MM.1S (cell line): ENCODE data around the gene CTTN.

Experiments used
- DNase-seq: peaks from one replicate; pipeline ENCODE4 v3.0.0-alpha.2; 2015
- H2AFZ ChIP-seq: fragments of 300-600 bp; sonication (generic); 2 replicates; pipeline ENCODE4 v1.6.0; 2016; ENCODE audit warnings: antibody characterized with exemption, low read length
- H3F3A ChIP-seq: fragments of 300-600 bp; sonication (generic); 2 replicates; pipeline ENCODE4 v1.6.1; 2016; ENCODE audit warnings: mild to moderate bottlenecking, antibody characterized with exemption, low read length, moderate library complexity, mixed read lengths; ENCODE audit not compliant: insufficient read depth
- H3K27ac ChIP-seq: fragments of 300-600 bp; sonication (generic); 2 replicates; pipeline ENCODE4 v1.5.1; 2016; ENCODE audit warnings: mild to moderate bottlenecking, low read length
- H3K27me3 ChIP-seq: fragments of 300-600 bp; sonication (generic); replicated peaks from 2 replicates; pipeline ENCODE4 v1.6.0; 2016; ENCODE audit warnings: low read length; ENCODE audit not compliant: insufficient read depth
- H3K36me3 ChIP-seq: fragments of 300-600 bp; sonication (generic); replicated peaks from 2 replicates; pipeline ENCODE4 v1.6.1; 2016; ENCODE audit warnings: mild to moderate bottlenecking, low read length, mixed read lengths; ENCODE audit not compliant: insufficient read depth
- H3K4me1 ChIP-seq: fragments of 300-600 bp; sonication (generic); 2 replicates; pipeline ENCODE4 v1.6.1; 2016; ENCODE audit warnings: low read length, mixed read lengths
- H3K4me2 ChIP-seq: fragments of 300-600 bp; sonication (generic); 2 replicates; pipeline ENCODE4 v1.6.0; 2016; ENCODE audit warnings: low read depth, low read length
- H3K4me3 ChIP-seq: fragments of 300-600 bp; sonication (generic); 2 replicates; pipeline ENCODE4 v1.5.1; 2016; ENCODE audit warnings: low read length, mixed read lengths
- H3K79me2 ChIP-seq: fragments of 300-600 bp; sonication (generic); 2 replicates; pipeline ENCODE4 v1.6.1; 2016; ENCODE audit warnings: mixed run types, low read length, mixed read lengths
- H3K9ac ChIP-seq: fragments of 300-600 bp; sonication (generic); 2 replicates; pipeline ENCODE4 v1.6.1; 2016; ENCODE audit warnings: low read length, mixed read lengths
- H3K9me2 ChIP-seq: fragments of 300-600 bp; sonication (generic); replicated peaks from 2 replicates; pipeline ENCODE4 v1.6.1; 2016; ENCODE audit warnings: mild to moderate bottlenecking, low read length, mixed read lengths; ENCODE audit not compliant: insufficient read depth
- H3K9me3 ChIP-seq: fragments of 300-600 bp; sonication (generic); replicated peaks from 2 replicates; pipeline ENCODE4 v1.6.1; 2016; ENCODE audit warnings: mild to moderate bottlenecking, low read length, mixed read lengths; ENCODE audit not compliant: insufficient read depth
- H4K20me1 ChIP-seq: fragments of 300-600 bp; sonication (generic); 2 replicates; pipeline ENCODE4 v1.6.1; 2016; ENCODE audit warnings: mild to moderate bottlenecking, low read length, moderate library complexity, mixed read lengths; ENCODE audit not compliant: insufficient read depth
- EZH2 ChIP-seq: fragments of 300-600 bp; sonication (generic); optimal IDR thresholded peaks from 2 replicates; pipeline ENCODE3; 2017; ENCODE audit warnings: low read depth, mild to moderate bottlenecking, antibody characterized with exemption, low read length, mixed read lengths
- EZH2phosphoT487 ChIP-seq: fragments of 300-600 bp; sonication (generic); IDR thresholded peaks from 2 replicates; pipeline ENCODE4 v1.6.1; 2018; ENCODE audit warnings: antibody characterized with exemption, low read length
- TF ChIP-seq, protein P1 (sequence below): fragments of 300-600 bp; sonication (generic); IDR thresholded peaks from 2 replicates; pipeline ENCODE4 v1.5.1; 2016; ENCODE audit warnings: antibody characterized with exemption, low read length, mixed read lengths

Gene CTTN

DNA sequence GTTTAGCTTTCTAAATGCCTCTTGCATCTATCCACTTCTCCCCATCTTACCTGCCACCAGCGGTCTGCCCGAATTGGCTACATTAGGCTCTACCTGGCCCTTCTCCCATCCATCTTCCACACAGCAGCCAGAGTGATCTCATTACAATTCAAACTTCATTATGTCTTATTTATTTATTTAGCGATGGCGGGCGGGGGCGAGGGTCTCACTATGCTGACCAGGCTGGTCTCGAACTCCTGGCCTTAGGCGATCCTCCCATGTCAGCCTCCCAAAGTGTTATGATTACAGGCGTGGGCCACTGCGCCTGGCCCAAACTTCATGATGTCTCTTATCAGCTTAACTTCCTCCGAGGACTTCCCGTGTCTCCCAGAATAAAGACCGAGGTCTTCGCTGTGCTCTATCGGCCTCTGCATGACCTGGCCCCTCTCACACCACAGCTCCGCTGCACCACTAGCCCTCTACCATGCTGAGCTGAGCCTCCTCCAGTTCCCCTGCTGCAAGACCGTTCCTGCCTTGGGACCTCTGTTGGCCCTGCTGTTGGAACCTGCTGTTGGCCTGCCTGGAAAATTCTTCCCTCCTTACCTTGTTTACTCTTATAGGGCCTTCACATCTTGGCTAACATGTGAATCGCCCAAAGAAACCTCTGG, 870 bp upstream of the CTTN start:
- peaks cover 8% of the 10 kb centered on the region for H3K4me1 ChIP-seq
- peak overlapping the region; percentile 64 for H3K4me3 ChIP-seq
- no peaks in the 10 kb centered on the region for H3F3A ChIP-seq
- H3K4me2 ChIP-seq, result peak overlapping the region; percentile 97
- H3K9ac ChIP-seq, result no peak overlapping the region
- TF ChIP-seq, protein P1, sequence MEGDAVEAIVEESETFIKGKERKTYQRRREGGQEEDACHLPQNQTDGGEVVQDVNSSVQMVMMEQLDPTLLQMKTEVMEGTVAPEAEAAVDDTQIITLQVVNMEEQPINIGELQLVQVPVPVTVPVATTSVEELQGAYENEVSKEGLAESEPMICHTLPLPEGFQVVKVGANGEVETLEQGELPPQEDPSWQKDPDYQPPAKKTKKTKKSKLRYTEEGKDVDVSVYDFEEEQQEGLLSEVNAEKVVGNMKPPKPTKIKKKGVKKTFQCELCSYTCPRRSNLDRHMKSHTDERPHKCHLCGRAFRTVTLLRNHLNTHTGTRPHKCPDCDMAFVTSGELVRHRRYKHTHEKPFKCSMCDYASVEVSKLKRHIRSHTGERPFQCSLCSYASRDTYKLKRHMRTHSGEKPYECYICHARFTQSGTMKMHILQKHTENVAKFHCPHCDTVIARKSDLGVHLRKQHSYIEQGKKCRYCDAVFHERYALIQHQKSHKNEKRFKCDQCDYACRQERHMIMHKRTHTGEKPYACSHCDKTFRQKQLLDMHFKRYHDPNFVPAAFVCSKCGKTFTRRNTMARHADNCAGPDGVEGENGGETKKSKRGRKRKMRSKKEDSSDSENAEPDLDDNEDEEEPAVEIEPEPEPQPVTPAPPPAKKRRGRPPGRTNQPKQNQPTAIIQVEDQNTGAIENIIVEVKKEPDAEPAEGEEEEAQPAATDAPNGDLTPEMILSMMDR, result no peak
- no peak for TF ChIP-seq EZH2
- no peaks in the 10 kb centered on the region for H3K36me3 ChIP-seq
- no peaks in the 10 kb centered on the region for H3K9me2 ChIP-seq
- peaks cover 92% of the 10 kb centered on the region for H3K27me3 ChIP-seq
- H3K9me3 ChIP-seq, result no peaks in the 10 kb centered on the region
- peak overlapping the region; percentile 66; the same call in 1 of the 2 replicates for H2AFZ ChIP-seq
- no peaks in the 10 kb centered on the region for H3K79me2 ChIP-seq
- no peaks in the 10 kb centered on the region for H4K20me1 ChIP-seq
- no peak overlapping the region for H3K27ac ChIP-seq
- DNase-seq, result no peak

DNA sequence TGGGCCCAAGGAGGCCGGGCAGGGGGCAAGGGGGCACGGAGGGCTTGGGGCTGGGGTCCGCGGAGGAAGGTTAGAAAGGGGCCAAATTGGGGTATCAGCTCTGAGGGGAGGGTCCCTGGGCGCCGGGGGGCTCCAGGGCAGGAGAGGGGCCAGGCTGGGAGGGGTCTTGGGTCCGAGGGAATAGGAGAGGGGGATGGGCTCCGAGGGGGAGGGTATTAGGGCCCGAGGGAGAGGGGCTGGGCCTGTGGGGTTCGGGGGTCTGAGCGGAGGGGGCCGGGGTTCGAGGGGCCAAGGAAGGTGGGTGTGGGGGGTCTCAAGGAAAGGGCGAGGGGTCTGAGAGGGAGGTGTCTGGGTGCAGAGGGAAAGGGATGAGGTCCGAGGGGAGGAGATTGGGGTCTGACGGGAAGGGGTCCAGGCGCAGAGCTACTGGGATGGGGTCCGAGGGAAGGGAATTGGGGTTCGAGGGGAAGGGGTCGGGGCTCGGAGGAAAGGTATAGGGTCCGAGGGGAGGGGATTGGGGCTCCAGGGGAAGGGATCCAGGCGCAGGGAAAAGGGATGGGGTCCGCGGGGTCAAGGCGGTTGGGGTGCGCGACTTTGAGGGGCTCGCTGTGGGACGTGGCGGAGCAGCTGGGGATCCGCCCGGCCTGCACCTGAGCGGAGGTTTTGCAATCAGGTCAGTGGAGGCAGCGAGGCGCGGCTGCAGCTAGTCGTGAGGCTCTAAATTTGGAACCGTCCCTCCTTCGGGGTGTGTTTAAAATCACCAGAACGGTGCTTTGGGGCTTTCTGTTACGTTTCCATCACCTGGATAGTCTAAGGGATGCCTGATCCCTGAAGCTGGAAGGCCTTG, 728 bp downstream of the CTTN start:
- H2AFZ ChIP-seq, result no peak overlapping the region
- no peaks in the 10 kb centered on the region for H3K9me2 ChIP-seq
- H3K4me3 ChIP-seq, result peak overlapping the region; percentile 64; the same call in 1 of the 2 replicates

DNA sequence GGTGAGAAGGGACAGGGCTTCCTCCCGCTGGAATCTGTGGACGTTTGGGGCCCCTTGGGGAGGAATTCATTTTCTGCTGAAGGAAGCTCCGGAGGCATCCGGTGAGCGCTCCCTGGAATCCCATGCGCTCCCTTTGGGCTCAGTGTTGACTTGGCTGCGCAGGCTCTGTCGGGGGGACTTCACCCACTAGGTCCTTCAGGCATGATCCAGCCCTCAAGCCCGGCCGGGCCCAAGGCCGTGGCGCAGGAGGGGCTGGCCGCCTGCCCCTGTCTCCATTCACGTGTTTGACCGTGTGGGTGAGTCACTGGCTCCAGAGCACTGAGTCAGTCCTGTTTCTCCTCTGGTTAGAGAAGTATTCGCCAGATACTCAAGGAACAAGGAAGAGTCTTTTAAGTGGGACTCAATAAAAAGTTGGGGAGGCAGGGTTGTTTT, 1.4 kb downstream of the CTTN start:
- H3K9ac ChIP-seq, result no peak overlapping the region
- no peak overlapping the region for H3K4me3 ChIP-seq
- peaks cover 93% of the 10 kb centered on the region for H3K27me3 ChIP-seq
- peaks cover 8% of the 10 kb centered on the region for H3K4me1 ChIP-seq
- H3F3A ChIP-seq, result no peaks in the 10 kb centered on the region
- TF ChIP-seq EZH2 (no peak), EZH2phosphoT487 (no peak)
- TF ChIP-seq, protein P1, result no peak
- no peaks in the 10 kb centered on the region for H3K36me3 ChIP-seq
- no peak for DNase-seq
- H3K9me3 ChIP-seq, result no peaks in the 10 kb centered on the region
- H3K27ac ChIP-seq, result no peak overlapping the region
- no peak overlapping the region for H2AFZ ChIP-seq
- no peaks in the 10 kb centered on the region for H3K79me2 ChIP-seq
- H3K9me2 ChIP-seq, result no peaks in the 10 kb centered on the region
- no peaks in the 10 kb centered on the region for H4K20me1 ChIP-seq
- no peak overlapping the region for H3K4me2 ChIP-seq

More for the DNA sequence above, 728 bp downstream of the CTTN start:
- Histone ChIP-seq H3K27me3 (peaks cover 93% of the 10 kb centered on the region), H3K79me2 (no peaks in the 10 kb centered on the region), H3K9me3 (no peaks in the 10 kb centered on the region), H3K4me2 (peak overlapping the region; percentile 97; the same call in 1 of the 2 replicates), H3K9ac (no peak overlapping the region), H3K27ac (no peak overlapping the region), H4K20me1 (no peaks in the 10 kb centered on the region), H3K4me1 (peaks cover 8% of the 10 kb centered on the region), H3K36me3 (no peaks in the 10 kb centered on the region), H3F3A (no peaks in the 10 kb centered on the region)
- TF ChIP-seq EZH2phosphoT487 (no peak), EZH2 (no peak)
- TF ChIP-seq, protein P1, result no peak
- DNase-seq, result no peak
